HUDEP-2 (cell line): ENCODE measurements around the gene USB1.

Experiments used
- DNase-seq, 76 experiments: peaks; one replicate each; lab custom pipeline; 2025; ENCODE audit not compliant: unreplicated experiment in 76 of 76; lab: John Stamatoyannopoulos, UW

USB1 gene

DNA sequence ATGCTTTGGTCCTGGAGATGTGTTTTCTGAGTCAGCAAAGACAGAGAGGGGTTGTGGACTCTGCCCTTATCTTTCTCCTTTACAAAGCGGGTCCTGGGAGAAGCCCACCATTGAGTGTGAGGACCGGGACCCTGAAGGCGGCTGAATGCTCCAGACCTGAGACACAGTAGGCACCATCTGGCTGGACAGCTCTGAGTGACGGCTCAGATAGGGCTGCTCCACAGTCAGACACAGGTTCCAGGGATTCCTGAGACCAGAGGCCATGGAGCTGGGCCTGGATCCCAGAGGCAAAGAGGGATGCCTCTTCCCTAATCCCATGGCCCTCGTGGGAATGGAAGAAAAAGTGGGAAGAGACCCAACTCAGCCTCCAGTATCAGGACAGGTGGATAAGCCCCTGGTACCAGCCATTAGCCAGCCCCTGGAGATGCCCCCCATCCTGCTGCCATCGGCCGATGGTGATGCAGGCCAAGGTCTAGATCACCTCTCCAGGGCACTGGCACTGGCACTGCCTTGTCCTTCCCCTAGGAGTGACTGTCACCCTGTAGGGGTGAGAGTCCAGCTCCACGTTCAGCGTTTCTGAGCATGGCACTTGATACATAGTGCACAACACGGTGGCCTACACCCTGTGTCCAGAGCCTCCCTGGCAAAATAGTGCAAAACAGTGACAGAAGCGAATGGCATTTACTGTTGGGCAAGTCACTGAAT lies 29.1 kb downstream of the USB1 start:
- no peak for DNase-seq

DNA sequence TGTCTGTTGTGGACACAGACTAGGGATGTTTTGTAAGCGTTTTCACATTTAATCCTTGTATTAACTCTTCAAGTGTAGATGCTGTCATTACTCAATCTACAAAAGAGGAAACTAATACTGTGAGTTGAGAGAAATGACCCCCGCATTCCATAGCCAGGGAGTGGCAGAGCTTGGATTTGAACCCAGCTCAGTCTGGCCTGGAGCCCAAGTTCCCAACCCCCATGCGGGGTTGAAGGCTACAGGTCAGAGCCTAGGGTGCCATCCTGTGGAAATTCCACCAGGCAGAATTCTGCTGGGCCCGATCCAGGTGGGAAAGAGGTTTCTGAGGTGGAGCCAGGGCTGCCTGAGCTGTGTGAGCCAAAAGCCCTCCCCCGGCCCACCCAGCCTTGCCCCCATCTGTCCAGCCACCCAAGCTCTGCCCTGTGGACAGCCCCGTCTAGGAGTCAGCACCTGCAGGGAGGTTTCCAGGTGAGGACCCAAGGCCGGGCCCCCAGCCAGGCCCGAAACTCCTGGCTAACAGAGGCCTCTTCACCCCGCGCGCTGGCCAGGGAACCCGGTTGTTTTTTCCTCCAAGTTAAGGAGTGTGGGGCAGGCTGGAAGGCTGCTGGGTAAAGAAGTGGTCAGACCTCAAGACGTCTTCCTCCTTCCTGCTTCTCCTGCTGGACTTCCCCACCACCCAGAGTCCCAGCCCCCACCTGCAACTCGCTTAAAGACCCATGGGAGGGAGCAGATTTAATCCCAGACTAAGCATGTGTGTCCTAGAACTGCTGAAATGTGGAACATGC lies 30.0 kb downstream of the USB1 start:
- no peak for DNase-seq

DNA sequence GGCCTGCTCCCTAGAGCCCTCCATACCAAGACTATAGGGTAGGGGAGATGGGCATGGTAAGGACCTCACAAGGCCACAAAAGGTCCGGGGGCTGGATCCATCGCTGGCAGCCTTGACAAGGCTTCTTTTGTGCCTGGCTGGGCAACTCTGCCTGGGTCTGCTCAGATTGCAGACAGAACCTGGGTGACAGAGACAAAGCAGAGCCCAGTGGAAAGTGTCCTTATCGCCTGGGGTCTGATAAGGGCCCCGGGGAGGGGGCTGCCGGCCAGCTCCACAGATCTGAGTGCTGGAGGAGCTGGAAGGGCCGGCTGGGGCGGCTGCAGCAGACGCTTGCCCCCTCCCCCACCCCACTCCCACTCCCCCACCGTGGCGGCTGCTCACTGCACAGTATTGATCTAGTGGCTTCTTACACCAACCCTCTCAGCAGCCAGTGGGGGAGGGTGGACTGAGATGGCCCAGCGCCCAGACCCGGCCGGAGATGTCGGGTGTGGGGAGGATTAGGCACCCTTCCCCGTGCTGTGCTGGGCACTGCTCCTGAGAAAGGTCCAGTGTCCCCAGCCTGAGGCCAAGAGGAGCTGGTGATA lies 31.6 kb downstream of the USB1 start:
- DNase-seq: peak in 21 of 76 experiments; percentile 2 to 61 (median 19)

DNA sequence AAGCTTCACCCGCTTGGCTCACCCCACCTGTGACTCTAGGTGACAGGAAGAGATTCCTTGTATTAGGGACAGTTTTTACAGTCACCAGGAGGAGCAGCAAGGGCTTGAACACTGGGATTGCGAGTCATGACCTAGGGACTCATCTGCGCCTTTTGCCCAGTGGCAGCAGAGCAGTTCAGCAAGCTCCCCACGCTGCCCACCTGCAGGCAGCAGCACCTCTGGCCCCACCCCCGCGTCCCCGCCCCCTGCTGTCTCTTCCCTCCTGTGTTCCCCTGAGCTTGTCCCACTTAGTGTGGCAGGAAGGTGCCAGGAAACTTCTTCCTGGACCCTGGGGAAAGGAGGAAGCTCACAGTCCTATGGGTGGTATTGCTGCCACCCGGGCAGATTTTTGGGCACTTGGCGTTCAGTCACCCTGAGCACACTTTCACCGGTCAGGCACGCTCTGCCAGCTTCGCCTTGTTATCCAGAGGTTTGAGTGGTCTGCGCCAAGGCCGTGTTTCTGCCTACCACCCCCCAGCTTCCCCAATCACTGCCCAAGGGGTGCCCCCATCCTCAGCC lies 33.0 kb downstream of the USB1 start:
- DNase-seq: no peak

DNA sequence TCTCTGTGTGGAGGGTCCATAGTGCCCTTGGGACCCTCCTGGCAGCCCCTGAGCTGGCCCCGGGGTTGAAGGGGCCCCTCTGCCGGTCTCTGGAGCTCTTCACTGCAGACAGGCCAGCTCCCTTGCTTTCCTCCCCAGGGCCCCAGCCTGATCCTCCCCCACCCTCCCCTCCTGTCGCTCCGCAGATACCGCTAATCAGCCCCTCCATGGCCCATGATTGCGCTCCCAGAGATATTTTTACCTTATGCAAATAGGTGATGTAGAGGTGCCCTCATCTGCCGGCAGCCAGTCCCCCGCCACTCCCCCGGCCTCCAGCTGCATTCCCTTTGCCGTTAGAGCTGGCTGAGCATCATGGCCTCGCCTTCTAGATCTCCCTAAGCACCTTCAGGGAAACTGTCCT lies 33.6 kb downstream of the USB1 start:
- DNase-seq: no peak

DNA sequence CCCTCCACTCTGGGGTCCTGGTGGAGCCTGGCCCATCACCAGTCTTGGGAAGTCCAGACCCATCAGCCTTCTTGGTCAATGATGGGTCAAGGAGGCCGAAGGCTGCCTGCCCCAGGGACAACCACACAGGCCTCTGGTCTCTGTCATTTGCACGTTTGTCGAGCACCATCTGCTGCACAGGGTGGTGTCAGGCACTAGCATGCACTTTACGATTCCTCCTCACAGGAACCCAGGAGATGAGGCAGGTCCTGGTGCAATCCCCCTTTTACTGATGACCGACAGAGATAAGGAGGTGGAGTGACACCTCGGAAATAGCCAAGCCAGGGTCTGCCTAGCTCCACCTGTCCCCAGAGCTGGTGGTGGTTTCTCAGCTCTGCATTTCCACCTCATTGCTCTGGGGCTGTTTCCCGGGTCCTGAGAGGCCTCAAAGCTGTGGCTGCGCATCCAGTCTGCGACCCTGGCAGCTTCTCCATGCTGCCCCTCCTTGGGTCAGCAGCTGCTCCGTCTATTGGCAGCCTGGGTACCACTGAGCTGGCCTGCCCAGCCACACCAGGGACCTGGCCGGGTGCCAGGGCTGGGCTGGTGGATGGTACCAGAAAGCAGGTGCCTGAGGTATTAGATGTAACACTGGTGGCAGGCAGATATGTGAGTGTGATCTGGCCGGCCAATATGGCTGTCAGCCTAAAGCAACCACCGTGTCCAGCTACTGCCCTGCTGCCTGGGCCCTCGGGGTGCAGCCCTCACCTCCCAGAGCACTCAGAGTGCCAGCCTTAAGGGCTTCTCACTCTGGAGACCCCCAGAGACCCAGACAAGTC lies 34.4 kb downstream of the USB1 start:
- no peak for DNase-seq

DNA sequence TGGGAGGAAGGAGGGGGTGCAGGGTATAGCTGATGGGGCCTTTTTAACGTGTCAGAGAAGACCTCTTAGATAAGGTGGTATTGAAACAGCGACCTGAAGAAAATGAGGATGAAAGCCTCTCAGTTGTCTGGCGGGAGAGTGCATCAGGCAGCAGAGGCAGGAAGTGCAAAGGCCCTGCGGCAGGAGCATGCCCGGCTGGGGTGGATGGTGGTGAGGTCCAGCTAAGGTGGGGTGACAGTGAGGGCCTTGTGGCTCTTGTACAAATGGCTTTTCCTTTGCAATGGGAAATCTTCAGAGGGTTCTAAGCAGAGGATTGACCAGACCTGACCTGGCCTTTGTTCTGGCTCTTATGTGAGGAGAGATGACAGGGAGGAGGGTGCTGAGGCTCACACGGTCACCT lies 35.7 kb downstream of the USB1 start:
- no peak for DNase-seq

DNA sequence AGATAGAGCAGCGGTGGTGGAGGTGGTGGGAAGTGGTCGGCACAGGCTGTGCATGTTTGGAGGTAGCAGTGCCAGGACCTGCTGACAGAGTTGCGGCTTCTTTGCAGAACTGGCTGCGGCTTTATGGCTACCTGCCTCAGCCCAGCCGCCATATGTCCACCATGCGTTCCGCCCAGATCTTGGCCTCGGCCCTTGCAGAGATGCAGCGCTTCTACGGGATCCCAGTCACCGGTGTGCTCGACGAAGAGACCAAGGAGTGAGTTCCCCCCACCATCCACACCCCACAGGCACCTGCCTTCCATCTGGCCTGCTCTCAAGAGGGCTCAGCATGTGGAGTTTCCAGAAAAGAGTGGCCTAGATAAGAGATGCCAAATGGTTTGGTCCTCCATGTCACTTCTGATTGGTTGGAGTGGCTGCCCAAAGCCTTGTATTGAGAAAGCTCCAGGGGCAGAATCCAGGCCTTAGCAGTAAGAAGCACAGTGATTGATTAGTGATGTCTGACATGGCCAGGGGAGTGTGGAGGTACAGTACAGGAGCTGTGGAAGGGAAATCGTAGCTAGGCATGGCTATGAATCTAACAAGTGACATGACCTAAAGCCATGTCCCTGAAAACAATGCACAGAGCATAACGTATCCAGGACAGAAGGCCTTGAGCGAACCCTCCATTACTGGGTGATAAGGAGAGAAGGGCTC lies 36.3 kb downstream of the USB1 start:
- no peak for DNase-seq

DNA sequence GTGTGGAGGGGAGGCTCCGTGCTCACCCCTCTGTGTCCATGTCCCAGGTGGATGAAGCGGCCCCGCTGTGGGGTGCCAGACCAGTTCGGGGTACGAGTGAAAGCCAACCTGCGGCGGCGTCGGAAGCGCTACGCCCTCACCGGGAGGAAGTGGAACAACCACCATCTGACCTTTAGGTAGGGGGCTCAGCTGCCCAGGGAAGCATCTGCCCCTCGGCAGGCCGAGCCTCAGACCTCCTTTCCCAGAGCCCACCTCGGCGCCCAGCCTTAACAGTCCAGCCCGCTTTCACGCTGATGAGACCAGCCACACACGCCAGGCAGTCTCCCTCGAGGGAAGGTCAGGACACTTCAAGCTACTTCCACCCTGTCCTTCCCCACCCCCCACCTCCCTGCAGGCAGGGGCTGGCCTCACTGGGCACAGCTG lies 37.0 kb downstream of the USB1 start:
- no peak for DNase-seq

DNA sequence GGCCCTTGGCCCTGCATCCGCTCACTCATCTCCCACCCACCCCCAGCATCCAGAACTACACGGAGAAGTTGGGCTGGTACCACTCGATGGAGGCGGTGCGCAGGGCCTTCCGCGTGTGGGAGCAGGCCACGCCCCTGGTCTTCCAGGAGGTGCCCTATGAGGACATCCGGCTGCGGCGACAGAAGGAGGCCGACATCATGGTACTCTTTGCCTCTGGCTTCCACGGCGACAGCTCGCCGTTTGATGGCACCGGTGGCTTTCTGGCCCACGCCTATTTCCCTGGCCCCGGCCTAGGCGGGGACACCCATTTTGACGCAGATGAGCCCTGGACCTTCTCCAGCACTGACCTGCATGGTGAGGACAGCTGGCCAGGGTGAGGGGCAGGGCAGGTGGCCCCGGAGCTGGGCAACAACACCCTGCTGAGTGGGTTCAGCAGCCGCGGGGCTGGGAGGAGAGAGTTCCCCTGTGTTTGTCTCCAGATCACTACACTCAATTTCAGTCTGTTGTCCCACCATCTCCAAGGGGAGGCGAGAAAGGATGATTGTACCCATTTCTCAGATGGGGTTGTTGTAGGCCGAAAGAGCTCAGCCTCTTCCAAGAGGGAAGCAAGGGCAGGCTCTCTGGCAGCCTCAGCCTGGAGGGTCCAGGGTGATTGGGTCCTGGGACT lies 38.8 kb downstream of the USB1 start:
- no peak for DNase-seq

DNA sequence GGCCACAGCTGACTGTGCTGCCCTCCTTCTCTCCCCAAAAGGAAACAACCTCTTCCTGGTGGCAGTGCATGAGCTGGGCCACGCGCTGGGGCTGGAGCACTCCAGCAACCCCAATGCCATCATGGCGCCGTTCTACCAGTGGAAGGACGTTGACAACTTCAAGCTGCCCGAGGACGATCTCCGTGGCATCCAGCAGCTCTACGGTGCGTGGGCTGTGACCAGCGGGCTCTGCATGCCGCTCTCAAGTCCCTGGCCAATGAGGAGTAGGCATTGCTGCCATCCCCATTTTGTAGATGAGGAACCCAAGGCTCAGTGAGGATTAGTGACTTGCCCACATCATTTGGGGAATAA lies 39.3 kb downstream of the USB1 start:
- no peak for DNase-seq

DNA sequence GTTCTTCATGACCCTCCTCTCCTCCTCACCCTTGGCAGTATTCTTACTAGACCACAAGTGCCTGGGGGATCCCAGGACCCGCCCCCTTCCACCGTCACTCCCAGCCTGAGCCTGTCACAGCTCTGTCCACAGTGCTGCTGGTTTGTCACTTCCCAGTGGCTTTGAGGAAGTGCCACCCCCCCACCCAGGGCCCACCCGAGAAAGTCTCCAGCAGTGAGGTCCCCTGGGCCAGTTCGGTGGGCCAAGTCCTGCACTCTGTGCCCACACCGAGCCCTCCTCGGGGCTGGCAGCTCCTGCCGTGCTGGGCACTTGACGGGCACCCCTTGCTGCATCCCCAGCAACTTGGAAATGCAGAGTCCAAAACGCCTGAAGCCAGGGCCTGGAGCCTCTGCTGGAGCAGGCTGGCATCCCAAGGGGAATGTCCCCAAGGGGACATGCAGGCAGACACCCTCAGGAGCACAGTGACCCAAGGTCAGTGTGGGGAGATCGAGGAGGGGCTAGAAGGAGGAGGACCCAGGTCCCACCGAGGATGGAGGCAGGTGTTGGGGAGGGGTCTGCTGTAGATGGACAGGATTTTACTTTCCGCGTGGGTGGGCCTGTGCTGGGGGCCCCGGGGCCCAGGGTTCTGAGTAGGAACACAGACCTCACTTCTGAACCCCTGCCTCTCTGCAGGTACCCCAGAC lies 39.9 kb downstream of the USB1 start:
- DNase-seq: no peak

DNA sequence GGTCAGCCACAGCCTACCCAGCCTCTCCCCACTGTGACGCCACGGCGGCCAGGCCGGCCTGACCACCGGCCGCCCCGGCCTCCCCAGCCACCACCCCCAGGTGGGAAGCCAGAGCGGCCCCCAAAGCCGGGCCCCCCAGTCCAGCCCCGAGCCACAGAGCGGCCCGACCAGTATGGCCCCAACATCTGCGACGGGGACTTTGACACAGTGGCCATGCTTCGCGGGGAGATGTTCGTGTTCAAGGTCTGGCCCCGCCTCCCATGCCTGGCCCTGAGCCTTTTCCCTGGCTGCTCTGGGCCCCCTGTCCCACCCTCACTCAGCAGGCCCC lies 40.4 kb downstream of the USB1 start:
- DNase-seq: no peak

DNA sequence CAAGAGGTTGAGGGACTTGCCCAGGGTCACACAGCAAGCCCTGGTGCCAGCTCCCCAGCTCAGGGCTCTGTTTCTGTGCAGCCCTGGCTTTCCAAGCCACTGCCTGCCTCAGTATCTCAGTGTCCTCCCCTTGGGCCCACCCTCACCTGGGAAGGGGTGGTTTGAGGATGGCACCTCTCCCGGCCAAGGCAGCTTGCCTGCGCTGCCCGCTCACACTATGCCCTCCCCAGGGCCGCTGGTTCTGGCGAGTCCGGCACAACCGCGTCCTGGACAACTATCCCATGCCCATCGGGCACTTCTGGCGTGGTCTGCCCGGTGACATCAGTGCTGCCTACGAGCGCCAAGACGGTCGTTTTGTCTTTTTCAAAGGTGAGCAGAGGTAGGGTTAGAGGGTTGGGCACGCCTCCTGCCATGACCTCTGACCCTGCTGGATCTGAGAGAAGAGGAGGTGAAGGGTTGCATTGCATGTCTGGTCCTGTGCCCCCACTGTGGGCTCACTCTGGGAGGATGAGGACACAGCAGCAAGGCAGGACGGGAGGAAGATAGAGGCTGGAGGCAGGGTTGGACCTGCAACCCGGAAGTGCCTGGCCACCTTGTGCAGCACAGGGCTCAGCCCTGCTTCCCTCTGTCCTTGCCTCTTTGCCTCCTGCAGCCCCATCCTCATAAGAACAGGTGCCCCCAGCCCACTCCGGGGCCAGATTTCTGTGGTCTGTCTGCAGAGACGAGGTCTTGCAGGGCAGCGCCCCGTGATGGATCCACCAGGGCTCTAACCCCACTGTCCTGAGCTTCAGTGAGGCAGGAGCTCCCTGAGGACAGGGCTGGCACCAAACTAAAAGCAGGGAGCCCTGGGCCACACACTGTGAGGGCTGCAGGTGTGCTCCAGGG lies 41.0 kb downstream of the USB1 start:
- DNase-seq: no peak

DNA sequence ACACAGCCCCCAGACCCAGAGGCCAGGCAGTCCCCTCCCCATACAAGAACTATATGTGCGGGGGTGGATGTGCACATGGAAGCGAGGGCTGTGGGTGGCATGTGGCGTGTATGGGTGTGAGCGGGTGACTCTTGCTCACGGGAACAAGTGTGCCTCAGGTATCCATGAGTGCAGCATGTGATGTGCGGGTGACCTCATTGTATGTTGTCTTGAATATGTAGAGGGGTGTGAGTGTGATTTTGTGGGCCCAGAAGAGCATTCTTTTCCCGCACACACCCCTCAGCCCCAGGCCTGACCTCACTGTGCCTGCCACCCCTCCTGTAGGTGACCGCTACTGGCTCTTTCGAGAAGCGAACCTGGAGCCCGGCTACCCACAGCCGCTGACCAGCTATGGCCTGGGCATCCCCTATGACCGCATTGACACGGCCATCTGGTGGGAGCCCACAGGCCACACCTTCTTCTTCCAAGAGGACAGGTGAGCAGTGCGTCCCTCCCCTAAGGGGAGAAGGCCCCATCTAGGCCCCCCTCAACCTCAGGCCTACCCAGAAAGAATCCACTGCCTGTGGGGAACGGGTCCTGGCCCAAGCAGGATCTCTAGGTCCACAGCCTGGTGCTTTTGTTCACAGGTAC lies 41.8 kb downstream of the USB1 start:
- DNase-seq: no peak

DNA sequence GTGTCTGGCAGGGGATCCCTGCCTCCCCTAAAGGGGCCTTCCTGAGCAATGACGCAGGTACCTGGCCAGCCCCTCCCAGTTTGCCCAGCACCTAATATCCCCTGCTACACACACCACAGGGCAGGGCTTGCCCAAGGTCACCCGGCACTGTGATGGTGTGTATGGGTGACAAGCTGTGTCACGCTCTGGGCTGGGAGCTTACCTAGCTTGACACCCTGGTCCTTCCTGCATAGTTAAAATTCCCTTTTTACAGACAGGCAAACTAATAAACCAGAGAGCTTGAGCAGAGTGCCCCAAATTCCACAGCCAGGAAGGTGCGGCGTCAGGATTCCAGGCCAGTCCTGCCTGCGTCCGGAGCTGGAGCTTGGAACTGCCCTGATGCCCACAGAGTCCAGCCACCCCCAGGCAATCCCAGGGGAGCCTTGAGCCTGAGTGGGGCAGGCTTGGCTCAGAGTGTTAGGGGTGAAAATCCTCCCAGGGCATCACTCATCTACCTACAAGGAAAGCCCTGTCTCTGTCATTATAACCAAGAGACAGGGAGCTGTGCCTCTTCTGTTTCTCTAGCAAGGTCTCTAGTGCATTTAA lies 42.5 kb downstream of the USB1 start:
- DNase-seq: no peak

DNA sequence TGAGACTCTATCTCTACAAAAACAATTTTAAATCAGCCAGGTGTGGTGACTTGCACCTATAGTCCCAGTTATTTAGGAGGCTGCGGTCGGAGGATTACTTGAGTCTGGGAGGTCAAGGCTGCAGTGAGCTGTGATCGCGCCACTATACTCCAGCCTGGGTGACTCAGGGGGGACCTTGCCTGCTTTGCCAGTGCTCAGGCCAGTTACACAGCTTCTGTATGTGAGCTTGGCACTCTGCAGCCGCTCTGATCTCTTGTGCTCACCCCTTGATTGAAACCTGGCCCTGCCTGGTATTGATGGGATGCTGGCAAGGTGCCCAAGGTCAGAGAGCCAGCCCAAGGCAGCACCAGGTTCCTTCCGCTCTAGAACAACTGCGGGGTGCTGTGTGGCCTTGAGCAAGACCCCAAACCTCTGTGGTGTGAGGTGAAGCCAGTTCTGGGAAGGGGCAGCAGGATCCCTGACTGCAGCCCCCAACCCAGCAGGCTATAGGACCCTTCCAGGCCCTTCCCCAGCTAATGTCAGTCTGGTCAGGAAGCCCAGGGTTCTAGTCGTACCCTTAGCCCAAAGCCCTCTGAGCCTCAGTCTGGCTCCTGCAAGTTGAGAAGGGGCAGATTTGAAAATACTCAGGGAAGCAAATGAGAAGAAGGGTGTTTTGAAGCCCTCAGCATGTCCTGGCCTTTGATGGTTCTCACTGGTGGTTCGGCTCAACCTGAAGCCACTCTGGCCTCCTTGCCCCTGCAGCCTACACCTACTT lies 43.2 kb downstream of the USB1 start:
- no peak for DNase-seq
